ENCODE data around the gene CORIN. TPM values are rescaled to one million over a fixed set of nuclear protein-coding genes. Genes with fewer than 3 reads are reported as not detected.

CORIN gene
- polyA plus RNA-seq, 3 donors, result 0.01 TPM; not detected in 2

DNA sequence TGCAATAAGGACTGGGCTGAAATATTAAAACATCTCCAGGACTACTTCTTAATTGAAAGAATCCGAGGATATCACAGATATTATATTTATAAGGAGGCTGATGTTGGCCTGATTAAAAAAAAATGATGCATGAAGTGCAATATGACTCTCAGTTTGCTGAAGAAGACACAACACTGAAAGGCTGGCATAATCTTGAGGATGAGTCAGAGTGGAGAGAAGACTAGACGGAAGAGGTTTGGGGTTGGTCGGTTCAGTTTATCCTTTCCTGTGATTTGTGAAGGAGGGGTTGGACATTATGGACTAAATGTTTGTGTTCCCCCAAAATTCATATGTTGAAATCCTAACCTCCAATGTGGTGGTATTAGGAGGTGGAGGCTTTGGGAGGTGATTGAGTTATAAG lies 170.3 kb downstream of the CORIN start:
- WGBS (ENCODE audit: insufficient coverage), result no CpG with 5 or more reads among the region's 3 CpGs
- intact Hi-C loops (cut with micrococcal nuclease), result no loop called here
- Histone ChIP-seq H4K20me1 (ENCODE audit: insufficient read depth, low read length) (no peaks in the 10 kb centered on the region), H3K4me1 (ENCODE audit: control insufficient read depth in 1 of 2, insufficient read depth in 2 of 2, low read length in 2 of 2) (no peaks in the 10 kb centered on the region), H3K27me3 (ENCODE audit: control insufficient read depth in 2 of 2, insufficient read depth in 2 of 2, low read length in 2 of 2) (no peaks in the 10 kb centered on the region), H3K27ac (ENCODE audit: low read depth in 1 of 2, low read length in 2 of 2) (no peak overlapping the region), H2AFZ (ENCODE audit: insufficient read depth, low read depth, low read length, poor library complexity, severe bottlenecking) (no peak overlapping the region), H3K36me3 (replicated peaks in 1 of 2; ENCODE audit: control insufficient read depth in 1 of 2, insufficient read depth in 2 of 2, low read length in 2 of 2) (no peaks in the 10 kb centered on the region), H3K4me2 (replicated peaks; ENCODE audit: extremely low read depth, low read length, poor library complexity, severe bottlenecking) (no peak overlapping the region), H3K9ac (ENCODE audit: insufficient read depth, low read length, poor library complexity, severe bottlenecking) (no peak overlapping the region), H3K79me2 (ENCODE audit: insufficient read depth, low read length) (no peaks in the 10 kb centered on the region), H3K9me3 (replicated peaks in 1 of 2; ENCODE audit: control insufficient read depth in 1 of 2, insufficient read depth in 1 of 2, low read length in 2 of 2) (no peaks in the 10 kb centered on the region), H3K4me3 (replicated peaks in 1 of 3; ENCODE audit: low read depth in 2 of 3, low read length in 3 of 3) (no peak overlapping the region)
- Mint-ChIP-seq H3K36me3 (no peaks in the 10 kb centered on the region), H3K4me1 (peaks cover 2% of the 10 kb centered on the region), H3K27me3 (ENCODE audit: low read depth in 3 of 3) (peaks cover 0 to 1% (median 0%) of the 10 kb centered on the region in 3 donors), H3K27ac (no peak overlapping the region), H3K9me3 (no peaks in the 10 kb centered on the region), H3K4me3 (no peak overlapping the region)
- TF ChIP-seq, protein P1, sequence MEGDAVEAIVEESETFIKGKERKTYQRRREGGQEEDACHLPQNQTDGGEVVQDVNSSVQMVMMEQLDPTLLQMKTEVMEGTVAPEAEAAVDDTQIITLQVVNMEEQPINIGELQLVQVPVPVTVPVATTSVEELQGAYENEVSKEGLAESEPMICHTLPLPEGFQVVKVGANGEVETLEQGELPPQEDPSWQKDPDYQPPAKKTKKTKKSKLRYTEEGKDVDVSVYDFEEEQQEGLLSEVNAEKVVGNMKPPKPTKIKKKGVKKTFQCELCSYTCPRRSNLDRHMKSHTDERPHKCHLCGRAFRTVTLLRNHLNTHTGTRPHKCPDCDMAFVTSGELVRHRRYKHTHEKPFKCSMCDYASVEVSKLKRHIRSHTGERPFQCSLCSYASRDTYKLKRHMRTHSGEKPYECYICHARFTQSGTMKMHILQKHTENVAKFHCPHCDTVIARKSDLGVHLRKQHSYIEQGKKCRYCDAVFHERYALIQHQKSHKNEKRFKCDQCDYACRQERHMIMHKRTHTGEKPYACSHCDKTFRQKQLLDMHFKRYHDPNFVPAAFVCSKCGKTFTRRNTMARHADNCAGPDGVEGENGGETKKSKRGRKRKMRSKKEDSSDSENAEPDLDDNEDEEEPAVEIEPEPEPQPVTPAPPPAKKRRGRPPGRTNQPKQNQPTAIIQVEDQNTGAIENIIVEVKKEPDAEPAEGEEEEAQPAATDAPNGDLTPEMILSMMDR (IDR thresholded peaks at IDR 0.05), result no peak
- no peak for DNase-seq

DNA sequence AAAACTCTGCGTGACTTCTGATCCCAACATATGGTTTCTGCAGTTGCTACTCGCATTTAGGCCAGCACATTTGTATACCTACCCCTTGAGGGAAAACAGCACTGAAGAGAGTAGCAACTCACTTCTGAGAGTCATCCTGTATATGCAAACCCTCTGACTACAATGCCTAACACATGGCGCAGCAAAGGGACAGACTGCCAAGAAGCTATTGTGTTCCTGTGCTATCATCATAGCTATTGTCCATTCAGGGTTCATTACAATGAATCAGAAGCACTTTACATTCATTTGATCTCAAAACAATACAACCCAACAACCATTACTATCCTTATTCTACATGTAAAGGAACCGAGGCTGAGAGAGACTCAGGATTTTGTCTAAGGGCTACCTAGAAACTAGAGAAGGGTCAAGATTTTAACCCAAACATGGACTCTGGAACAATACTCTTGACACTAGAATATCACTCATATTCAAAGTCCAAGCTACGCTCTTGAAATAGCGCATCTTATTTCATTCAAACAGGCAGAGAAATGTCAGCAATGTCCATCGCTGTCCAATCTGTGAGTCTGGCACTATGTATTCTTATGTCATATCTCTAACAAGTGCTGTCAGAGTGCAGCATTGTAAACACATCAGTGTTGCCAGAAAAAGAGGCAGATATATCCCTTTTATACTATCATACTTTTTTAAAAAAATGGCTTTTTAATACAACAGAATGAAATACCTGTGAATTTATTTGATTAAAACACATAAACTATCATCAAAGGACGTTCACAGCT lies 173.6 kb downstream of the CORIN start:
- H2AFZ ChIP-seq (ENCODE audit: insufficient read depth, low read depth, low read length, poor library complexity, severe bottlenecking), result no peak overlapping the region
- Mint-ChIP-seq H3K27ac (no peak overlapping the region), H3K4me1 (peaks cover 2% of the 10 kb centered on the region), H3K27me3 (ENCODE audit: low read depth in 3 of 3) (peaks cover 0 to 2% (median 1%) of the 10 kb centered on the region in 3 donors), H3K9me3 (peaks cover 0 to 1% (median 0%) of the 10 kb centered on the region in 7 donors), H3K4me3 (no peak overlapping the region), H3K36me3 (no peaks in the 10 kb centered on the region)
- intact Hi-C loops (cut with micrococcal nuclease), result no loop called here
- no peak for DNase-seq
- no peak overlapping the region for H3K27ac ChIP-seq (ENCODE audit: low read depth in 1 of 2, low read length in 2 of 2)
- TF ChIP-seq, protein P1 (IDR thresholded peaks at IDR 0.05), result no peak
- H3K9ac ChIP-seq (ENCODE audit: insufficient read depth, low read length, poor library complexity, severe bottlenecking), result no peak overlapping the region
- no peak overlapping the region for H3K4me3 ChIP-seq (replicated peaks in 1 of 3; ENCODE audit: low read depth in 2 of 3, low read length in 3 of 3)
- H3K36me3 ChIP-seq (replicated peaks in 1 of 2; ENCODE audit: control insufficient read depth in 1 of 2, insufficient read depth in 2 of 2, low read length in 2 of 2), result no peaks in the 10 kb centered on the region
- no peaks in the 10 kb centered on the region for H3K9me3 ChIP-seq (replicated peaks in 1 of 2; ENCODE audit: control insufficient read depth in 1 of 2, insufficient read depth in 1 of 2, low read length in 2 of 2)
- WGBS (ENCODE audit: insufficient coverage), result 100% methylated on average over 3 of the region's 8 CpGs
- H3K4me1 ChIP-seq (ENCODE audit: control insufficient read depth in 1 of 2, insufficient read depth in 2 of 2, low read length in 2 of 2), result no peaks in the 10 kb centered on the region
- no peaks in the 10 kb centered on the region for H3K27me3 ChIP-seq (ENCODE audit: control insufficient read depth in 2 of 2, insufficient read depth in 2 of 2, low read length in 2 of 2)
- H4K20me1 ChIP-seq (ENCODE audit: insufficient read depth, low read length), result no peaks in the 10 kb centered on the region
- no peaks in the 10 kb centered on the region for H3K79me2 ChIP-seq (ENCODE audit: insufficient read depth, low read length)
- H3K4me2 ChIP-seq (replicated peaks; ENCODE audit: extremely low read depth, low read length, poor library complexity, severe bottlenecking), result no peak overlapping the region
